ENCODE results near the gene FAR2.
"Not testable (repeated sequence)": the region's sequence is repeated elsewhere in the genome, so short reads cannot be mapped to it uniquely, and the experiment has no call there.

FAR2 gene

GRCh38 chr12:29239336-29239735 is 90.3 kb downstream of the FAR2 start:
- DNase-seq: no peak

- DNase-seq: no peak
Observed at GRCh38 chr12:29240441-29240840, 91.4 kb downstream of the FAR2 start.

GRCh38 chr12:29241821-29242591 is 92.9 kb downstream of the FAR2 start:
- no peak for DNase-seq

GRCh38 chr12:29242921-29243431 is 93.9 kb downstream of the FAR2 start:
- DNase-seq: no peak

GRCh38 chr12:29244159-29244765 is 95.2 kb downstream of the FAR2 start:
- no peak for DNase-seq

GRCh38 chr12:29245246-29245645 is 96.2 kb downstream of the FAR2 start:
- DNase-seq: no peak

- DNase-seq: no peak
Observed at GRCh38 chr12:29249930-29250329, 100.9 kb downstream of the FAR2 start.

- no peak for DNase-seq
Observed at GRCh38 chr12:29253906-29254625, 105.0 kb downstream of the FAR2 start.

- DNase-seq: no peak
Observed at GRCh38 chr12:29255042-29255441, 106.0 kb downstream of the FAR2 start.

- DNase-seq: no peak
Observed at GRCh38 chr12:29256598-29256997, 107.5 kb downstream of the FAR2 start.

GRCh38 chr12:29257687-29258086 is 108.6 kb downstream of the FAR2 start:
- not testable (repeated sequence) for DNase-seq

- DNase-seq: no peak
Observed at GRCh38 chr12:29264424-29264823, 115.3 kb downstream of the FAR2 start.

GRCh38 chr12:29269706-29270408 is 120.8 kb downstream of the FAR2 start:
- DNase-seq: no peak

- no peak for DNase-seq
Observed at GRCh38 chr12:29270446-29270845, 121.4 kb downstream of the FAR2 start.

GRCh38 chr12:29273178-29273843 is 124.2 kb downstream of the FAR2 start:
- no peak for DNase-seq

GRCh38 chr12:29275834-29276233 is 126.8 kb downstream of the FAR2 start:
- no peak for DNase-seq

- DNase-seq: no peak
Observed at GRCh38 chr12:29277231-29277630, 128.2 kb downstream of the FAR2 start.

- DNase-seq: no peak
Observed at GRCh38 chr12:29278673-29279420, 129.8 kb downstream of the FAR2 start.

- no peak for DNase-seq
Observed at GRCh38 chr12:29281371-29282005, 132.4 kb downstream of the FAR2 start.

- DNase-seq: no peak
Observed at GRCh38 chr12:29282031-29282816, 133.1 kb downstream of the FAR2 start.

All from NCI-H1048 (cell line).